Erythroblast (primary cell): ENCODE data around the gene TRPC4AP.

Source experiments
- GATA1 ChIP-seq: IDR thresholded peaks from 2 replicates; pipeline ENCODE4 v1.6.1; 2011; ENCODE audit warnings: low read depth, mild to moderate bottlenecking, control low read depth, low read length, moderate library complexity
- POLR2A ChIP-seq: IDR thresholded peaks from 2 replicates; pipeline ENCODE4 v1.6.1; 2011; ENCODE audit warnings: mild to moderate bottlenecking, low read length

GRCh38 chr20:34971561-34972235 is 120.9 kb downstream of the TRPC4AP start:
- TF ChIP-seq POLR2A, result no peak
- no peak for TF ChIP-seq GATA1
